Prostate gland (tissue), 2 donors: ENCODE results near the gene THAP7.

Experiments
- CTCF ChIP-seq, 4 experiments: fragments of 200-600 bp in 2 of 4; fragments of 450-650 bp in 2 of 4; sonication (generic) in 2 of 4; IDR thresholded peaks; 1 replicate in 3 of 4; 2 replicates in 1 of 4; pipeline ENCODE4 v1.5.1; 2016 to 2019; ENCODE audit warnings: antibody characterized with exemption in 4 of 4, mild to moderate bottlenecking in 2 of 4, moderate library complexity in 2 of 4
- POLR2A ChIP-seq: fragments of 450-650 bp; IDR thresholded peaks from one replicate; pipeline ENCODE4 v1.6.1; 2016; ENCODE audit warnings: antibody characterized with exemption, mild to moderate bottlenecking

GRCh38 chr22:20986365-20986764 is 15.6 kb downstream of the THAP7 start:
- TF ChIP-seq CTCF (IDR thresholded peaks at IDR 0.05) (no peak), POLR2A (no peak)
